ENCODE measurements around the gene CFAP119.

Gene CFAP119

DNA sequence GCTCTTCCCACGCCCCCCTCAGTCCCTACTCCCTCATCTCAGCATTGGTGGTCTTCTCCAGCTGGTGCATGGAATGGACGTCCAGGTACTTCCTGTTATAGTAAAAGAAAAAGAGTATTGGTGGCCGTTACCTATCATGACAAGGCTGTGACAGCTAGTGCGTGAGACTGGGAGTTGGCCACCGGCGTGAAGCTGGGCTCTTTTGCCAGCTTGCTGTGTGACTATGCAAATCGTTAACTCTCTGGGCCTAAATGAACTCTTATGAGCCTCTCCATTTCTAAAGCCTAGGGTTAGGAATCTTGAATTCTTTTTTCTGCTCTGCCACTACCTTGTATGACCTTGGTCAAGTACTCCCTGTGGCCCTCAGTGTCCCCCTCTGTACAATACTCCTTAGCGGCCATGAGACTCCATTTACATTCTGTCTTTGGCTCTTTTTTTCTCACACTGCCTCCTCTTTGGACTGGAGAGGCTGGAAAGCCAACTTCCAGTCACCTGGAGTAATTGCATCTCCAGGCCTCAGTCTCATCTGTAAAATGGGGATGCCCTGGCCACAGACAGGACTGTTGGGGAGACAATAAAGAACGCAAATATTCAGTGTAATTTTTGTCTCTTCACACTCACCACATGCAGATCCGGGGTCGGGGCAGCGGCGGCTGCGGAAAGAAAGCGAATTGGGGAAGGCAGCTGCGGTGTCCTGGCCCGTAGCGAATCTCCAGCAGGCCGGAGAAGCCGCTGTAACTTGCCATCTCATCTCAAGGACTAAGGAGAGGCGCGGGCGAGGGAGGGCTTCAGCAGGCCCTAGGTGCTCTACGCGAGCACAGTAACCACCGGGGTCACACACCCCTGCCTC is 1.1 kb downstream of the CFAP119 start:
- DNase-seq: no peak

- no peak for DNase-seq
Measured at GRCh38 chr16:30760001-30760559, 1.8 kb downstream of the CFAP119 start.

DNA sequence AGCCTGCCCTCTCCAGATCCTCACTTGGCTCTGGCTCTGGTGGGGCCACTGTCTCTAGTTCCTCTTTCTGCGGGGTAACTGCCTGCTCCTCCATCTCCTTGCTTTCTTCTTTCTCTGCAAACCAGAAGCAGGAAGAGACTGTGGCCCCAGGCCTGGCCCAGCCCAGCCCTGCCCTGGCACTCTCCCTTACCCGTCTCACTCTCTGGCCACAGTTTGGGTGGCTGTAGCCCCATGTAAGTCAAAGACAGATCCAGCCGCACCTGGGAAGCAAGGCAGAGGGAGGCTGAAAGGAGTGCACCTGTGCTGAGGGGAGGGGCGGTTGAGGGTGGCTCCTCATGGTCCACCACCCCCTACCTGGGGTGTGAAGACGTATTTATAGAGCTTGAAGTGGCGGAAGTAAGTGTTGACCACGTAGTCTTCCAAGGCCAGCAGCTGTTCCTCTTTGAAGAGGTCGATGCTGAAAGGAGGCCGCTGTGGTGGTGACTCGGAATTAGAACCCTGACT is 2.8 kb downstream of the CFAP119 start:
- DNase-seq: no peak

DNA sequence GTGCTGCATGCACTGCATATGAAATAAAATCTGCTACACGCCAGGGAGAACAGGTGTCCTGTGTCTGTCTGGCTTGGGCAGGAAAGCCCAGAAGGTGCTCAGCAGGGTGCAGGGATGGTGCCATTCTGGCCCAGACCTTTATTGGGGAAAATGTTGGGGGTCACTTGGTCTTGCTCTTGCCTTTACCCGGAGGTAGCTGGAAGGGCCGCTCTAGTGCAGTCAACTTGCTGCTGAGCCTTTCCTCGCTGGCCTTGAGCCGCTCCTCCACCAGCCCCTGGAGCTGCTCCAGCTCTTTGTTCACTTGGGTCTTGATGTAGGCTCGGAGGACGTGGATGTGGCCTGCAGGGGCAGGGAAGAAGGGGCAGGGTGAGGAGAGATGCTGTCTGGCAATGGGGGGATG is 4.5 kb downstream of the CFAP119 start:
- DNase-seq: no peak

DNA sequence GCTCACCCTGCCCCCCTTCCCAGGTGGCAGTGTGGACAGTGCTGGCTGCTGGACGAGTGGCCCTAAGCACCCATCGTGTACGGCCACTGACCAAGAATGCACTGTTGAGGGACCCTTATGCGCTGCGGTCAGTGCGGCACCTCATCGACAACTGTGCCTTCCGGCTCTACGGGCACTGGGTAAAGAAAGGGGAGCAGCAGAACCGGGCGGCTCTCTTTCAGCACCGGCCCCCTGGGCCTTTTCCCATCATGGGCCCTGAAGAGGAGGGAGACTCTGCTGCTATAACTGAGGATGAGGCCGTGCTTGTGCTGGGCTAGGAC is 5.1 kb downstream of the CFAP119 start:
- DNase-seq: no peak

GRCh38 chr16:30755955-30756780 is 5.7 kb downstream of the CFAP119 start:
- DNase-seq: no peak

- no peak for DNase-seq
Measured at GRCh38 chr16:30753596-30753995, 8.3 kb downstream of the CFAP119 start.

GRCh38 chr16:30750876-30751465 is 10.9 kb downstream of the CFAP119 start:
- no peak for DNase-seq

GRCh38 chr16:30750201-30750600 is 11.7 kb downstream of the CFAP119 start:
- no peak for DNase-seq

- no peak for DNase-seq
Measured at GRCh38 chr16:30748634-30749445, 13.0 kb downstream of the CFAP119 start.

DNA sequence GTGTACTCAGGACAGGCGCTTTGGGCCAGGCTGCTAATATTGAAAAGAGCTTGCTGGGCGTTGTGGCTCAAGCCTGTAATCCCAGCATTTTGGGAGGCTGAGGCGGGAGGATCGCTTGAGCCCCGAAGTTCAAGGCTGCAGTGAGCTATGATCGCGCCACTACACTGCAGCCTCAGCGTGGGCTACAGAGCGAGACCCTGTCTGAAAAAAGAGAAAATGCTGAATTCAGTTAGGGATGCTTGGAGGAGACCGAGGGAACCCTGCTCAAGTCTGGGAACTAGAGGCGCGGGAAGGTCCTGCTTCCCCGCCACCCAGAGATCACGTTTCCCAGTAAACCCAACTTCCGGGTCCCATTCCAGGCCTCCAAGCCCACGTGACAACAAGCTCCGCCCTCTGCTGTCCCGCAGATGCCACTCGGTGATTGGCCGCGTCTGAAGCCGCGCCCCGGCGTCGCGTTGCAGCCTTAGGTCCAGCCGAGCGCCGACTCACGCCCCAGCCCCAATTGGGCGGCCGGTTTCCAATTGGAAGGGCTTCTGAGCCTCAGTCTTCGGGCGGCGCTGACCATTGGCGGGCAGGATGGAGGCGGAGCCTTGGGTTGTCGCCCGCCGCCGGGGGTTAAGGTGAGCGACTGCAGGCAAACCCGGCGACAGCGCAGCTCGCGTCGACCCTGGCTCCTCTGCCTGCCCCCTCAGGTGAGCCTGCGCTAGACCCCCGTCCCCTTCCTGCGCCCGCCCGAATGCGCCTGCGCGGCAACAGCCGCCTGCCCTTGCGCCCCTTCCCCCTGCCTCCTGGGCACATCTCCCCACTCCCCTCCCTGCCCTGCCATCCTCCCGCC is 13.8 kb downstream of the CFAP119 start, which contains the start of gene PHKG2:
Gene PHKG2, plus strand, starts transcription at position 627 of the 835 bp plus-strand sequence. CDS start 396 bp downstream, outside the sequence.
- DNase-seq: peak; percentile 83 to 90

DNA sequence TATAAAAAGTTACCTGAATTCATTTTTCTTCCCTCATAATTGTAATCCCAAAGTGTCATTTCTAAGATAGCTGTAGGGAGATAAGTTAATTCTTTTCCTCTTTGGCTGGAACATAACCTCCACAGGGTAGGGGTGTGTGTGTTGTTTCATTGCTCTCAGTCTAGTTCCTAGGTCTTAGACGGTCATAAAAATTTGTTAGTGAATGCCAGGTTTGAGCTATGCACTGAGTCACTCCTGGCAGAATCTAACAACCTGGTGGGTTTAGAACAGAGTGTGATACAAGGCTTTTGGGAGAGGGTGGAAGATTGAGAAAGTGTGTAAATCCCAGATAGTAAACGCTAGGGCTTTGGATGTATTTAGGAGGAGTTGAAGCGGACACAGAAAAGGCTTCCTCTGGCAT is 14.5 kb downstream of the CFAP119 start:
- DNase-seq: no peak

DNA sequence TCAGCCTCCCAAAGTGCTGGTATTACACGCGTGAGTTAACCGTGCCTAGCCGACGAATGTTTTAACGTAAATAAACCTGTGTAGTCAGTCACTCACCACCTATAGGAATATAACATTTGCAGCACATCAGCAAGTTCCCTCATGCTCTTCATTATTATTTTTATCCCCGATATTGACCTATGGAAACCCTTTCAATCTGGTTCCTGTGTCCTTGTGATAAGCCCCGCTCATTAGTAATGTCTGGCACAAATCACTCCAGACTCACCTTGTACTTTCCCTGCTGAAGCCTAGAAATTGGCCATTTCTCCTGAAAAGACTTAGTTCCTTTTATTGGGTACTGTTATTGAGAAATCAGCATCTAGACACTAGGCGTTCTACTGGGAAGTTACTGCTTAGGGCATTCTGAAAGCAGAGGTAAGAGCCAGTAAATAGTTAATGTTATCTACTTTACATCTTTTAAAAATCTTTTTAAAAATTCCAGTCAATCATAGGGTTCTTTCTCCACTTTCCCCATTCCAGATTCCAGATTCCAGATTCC is 15.2 kb downstream of the CFAP119 start:
- DNase-seq: no peak

GRCh38 chr16:30745082-30745481 is 16.8 kb downstream of the CFAP119 start:
- DNase-seq: no peak

- DNase-seq: no peak
Measured at GRCh38 chr16:30744183-30744582, 17.7 kb downstream of the CFAP119 start.

DNA sequence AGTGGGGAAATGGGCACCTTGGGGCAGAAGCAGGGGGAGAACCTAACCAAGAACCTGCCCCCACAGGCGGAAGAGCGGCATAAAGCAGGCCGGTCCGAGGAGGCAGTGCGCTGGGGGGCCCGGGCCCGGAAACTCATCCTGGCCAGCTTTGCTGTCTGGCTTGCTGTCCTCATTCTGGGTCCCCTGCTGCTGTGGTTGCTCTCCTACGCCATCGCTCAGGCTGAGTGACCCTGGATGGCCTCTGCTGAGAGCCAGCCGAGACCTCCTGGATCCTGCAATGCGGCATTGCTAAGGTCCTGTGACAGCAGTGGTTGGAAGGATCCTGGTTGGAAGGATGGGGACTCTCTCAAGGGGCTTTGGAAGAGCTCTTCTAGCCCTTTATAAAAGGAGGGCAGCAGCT is 18.1 kb downstream of the CFAP119 start:
- DNase-seq: no peak

DNA sequence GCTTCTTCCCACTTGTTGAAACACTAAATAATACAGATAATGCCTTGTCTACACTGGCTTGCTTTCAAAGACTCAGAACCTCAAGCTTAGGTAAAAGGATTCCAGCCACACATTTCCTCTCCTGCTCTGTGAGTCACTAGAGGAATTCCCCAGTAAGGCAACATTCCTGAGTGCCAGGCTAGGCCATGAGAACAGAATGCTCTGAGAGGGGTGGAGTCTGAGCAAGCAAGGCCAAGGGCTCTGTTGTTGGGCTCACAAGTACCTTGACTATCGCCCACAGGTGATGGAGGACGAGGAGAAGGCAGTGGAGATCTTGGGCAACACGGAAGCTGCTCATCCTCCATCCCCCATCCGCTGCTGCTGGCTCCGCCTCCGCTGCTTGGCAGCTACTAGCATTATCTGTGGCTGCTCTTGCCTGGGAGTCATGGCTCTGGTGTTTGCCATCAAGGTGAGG is 20.4 kb downstream of the CFAP119 start:
- DNase-seq: no peak

DNA sequence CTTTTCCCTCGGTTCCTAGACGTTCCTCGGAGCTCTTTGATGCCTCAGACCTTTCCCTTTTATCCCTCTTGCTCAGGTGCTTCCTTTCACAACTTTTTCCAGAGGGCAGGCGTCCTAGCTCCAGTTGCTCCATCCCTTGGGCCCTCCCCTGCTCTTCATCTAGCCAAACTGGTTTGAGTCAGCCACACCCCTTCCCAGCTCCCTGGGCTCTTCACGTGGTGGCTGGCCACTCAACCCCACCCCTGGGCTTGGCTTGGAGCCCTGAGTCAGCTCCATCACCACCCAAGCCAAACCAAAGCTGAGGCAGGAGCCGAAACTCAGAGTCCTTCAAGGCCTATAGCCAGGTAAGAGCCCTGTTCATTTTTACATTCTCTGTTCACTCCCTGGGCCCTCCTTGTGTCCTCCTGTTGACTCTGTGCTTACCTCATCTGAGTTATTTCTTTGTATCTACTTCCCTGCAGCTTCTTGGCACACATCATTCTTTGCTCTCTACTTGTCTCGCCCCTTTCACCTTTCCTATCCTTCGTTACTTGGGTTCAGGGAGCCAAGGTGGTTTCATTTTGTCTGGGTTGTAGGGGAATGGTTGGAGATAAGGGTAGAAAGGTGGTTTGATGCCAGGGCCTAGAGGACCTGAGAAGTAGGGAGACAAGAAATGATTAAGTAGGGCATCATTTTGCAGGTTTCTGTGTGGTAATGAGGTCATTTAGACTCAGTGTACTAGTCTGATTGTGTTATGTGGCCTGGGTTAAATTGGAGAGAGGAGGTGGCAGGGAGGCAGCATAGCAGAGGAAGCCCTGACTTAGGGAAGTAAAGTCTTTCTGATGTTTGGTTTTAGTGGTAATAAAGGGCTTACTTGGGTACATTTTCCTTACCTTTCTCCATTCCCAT is 21.3 kb downstream of the CFAP119 start:
- no peak for DNase-seq

DNA sequence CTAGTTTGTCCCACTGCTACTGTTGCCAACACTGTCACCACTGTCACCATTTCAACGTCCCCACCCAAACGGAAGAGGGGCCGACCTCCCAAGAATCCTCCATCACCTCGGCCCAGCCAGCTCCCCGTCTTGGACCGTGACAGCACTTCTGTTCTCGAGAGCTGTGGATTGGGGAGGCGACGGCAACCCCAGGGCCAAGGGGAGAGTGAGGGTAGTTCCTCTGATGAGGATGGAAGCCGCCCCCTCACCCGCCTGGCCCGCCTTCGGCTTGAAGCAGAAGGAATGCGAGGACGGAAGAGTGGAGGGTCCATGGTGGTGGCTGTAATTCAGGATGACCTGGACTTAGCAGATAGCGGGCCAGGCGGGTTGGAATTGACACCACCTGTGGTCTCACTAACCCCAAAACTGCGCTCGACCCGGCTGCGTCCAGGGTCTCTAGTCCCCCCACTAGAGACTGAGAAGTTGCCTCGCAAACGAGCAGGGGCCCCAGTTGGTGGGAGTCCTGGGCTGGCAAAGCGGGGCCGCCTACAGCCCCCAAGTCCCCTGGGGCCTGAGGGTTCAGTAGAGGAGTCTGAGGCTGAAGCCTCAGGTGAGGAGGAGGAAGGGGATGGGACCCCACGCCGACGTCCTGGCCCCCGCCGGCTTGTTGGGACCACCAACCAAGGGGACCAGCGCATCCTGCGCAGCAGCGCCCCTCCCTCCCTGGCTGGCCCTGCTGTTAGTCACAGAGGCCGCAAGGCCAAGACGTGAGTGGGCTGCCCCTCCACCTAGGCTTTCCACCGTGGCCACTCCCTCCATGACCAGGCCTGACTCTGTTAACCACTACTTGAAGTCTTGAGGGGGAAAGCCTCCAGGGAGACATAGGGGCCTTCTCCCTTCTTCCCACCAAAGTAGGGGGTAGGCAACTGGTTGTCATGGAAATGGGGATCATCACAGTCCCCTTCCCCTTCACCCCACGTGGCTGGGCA is 22.6 kb downstream of the CFAP119 start:
- DNase-seq: no peak
